Measurements from ENCODE around the gene EXT2. TPM values are rescaled to one million over a fixed set of nuclear protein-coding genes. Genes with fewer than 3 reads are reported as not detected.

The EXT2 gene
- total RNA-seq, 1 donor from 2014 or later, result 53.7 TPM

GRCh38 chr11:44176546-44177213 lies 81.2 kb downstream of the EXT2 start:
- DNase-seq (no peak), ATAC-seq (no peak)
- no peaks in the 10 kb centered on the region for H3K4me1 ChIP-seq
- no peak overlapping the region for H3K4me3 ChIP-seq
- peaks cover 16% of the 10 kb centered on the region for H3K36me3 ChIP-seq
- TF ChIP-seq CTCF (IDR thresholded peaks at IDR 0.05), result no peak
- H3K27ac ChIP-seq, result no peak overlapping the region
- H3K27me3 ChIP-seq (ENCODE audit: low read depth), result no peaks in the 10 kb centered on the region
- H3K9me3 ChIP-seq, result no peaks in the 10 kb centered on the region
- intact Hi-C loops (cut with DNase I), result no loop called here

- Histone ChIP-seq H3K27me3 (ENCODE audit: low read depth) (no peaks in the 10 kb centered on the region), H3K4me1 (no peaks in the 10 kb centered on the region), H3K4me3 (no peak overlapping the region), H3K9me3 (no peaks in the 10 kb centered on the region), H3K27ac (no peak overlapping the region), H3K36me3 (peaks cover 6% of the 10 kb centered on the region)
- DNase-seq (no peak), ATAC-seq (no peak)
- intact Hi-C loops (cut with DNase I), result no loop called here
- no peak for TF ChIP-seq CTCF (IDR thresholded peaks at IDR 0.05)
These were observed 82.4 kb downstream of the EXT2 start for GRCh38 chr11:44177905-44178304.

GRCh38 chr11:44178381-44178780 lies 82.9 kb downstream of the EXT2 start:
- no peak for ATAC-seq
- DNase-seq, result no peak
- H3K4me3 ChIP-seq, result no peak overlapping the region
- no peak overlapping the region for H3K27ac ChIP-seq
- no peaks in the 10 kb centered on the region for H3K4me1 ChIP-seq
- H3K36me3 ChIP-seq, result peaks cover 4% of the 10 kb centered on the region
- no peaks in the 10 kb centered on the region for H3K27me3 ChIP-seq (ENCODE audit: low read depth)
- intact Hi-C loops (cut with DNase I), result no loop called here
- TF ChIP-seq CTCF (IDR thresholded peaks at IDR 0.05), result no peak
- H3K9me3 ChIP-seq, result no peaks in the 10 kb centered on the region

GRCh38 chr11:44179173-44179572 lies 83.7 kb downstream of the EXT2 start:
- intact Hi-C loops (cut with DNase I), result no loop called here
- no peaks in the 10 kb centered on the region for H3K36me3 ChIP-seq
- ATAC-seq, result no peak
- no peak for DNase-seq
- H3K4me3 ChIP-seq, result no peak overlapping the region
- H3K27me3 ChIP-seq (ENCODE audit: low read depth), result no peaks in the 10 kb centered on the region
- no peaks in the 10 kb centered on the region for H3K4me1 ChIP-seq
- H3K27ac ChIP-seq, result no peak overlapping the region
- TF ChIP-seq CTCF (IDR thresholded peaks at IDR 0.05), result no peak
- no peaks in the 10 kb centered on the region for H3K9me3 ChIP-seq

- no peak for DNase-seq
- Histone ChIP-seq H3K36me3 (no peaks in the 10 kb centered on the region), H3K4me3 (no peak overlapping the region), H3K4me1 (no peaks in the 10 kb centered on the region), H3K9me3 (no peaks in the 10 kb centered on the region), H3K27me3 (ENCODE audit: low read depth) (no peaks in the 10 kb centered on the region), H3K27ac (no peak overlapping the region)
- TF ChIP-seq CTCF (IDR thresholded peaks at IDR 0.05), result no peak
- intact Hi-C loops (cut with DNase I), result no loop called here
- ATAC-seq, result no peak
These were observed 84.6 kb downstream of the EXT2 start for GRCh38 chr11:44180107-44180506.

Measured in lower lobe of right lung (tissue), 2 donors.